H1 (cell line): ENCODE measurements around the gene SCARB1. TPM values are rescaled to one million over a fixed set of nuclear protein-coding genes. Genes with fewer than 3 reads are reported as not detected.
A peak's percentile ranks its signal among the peaks of the same experiment; 100 is the strongest.

Experiments
- PHF8 ChIP-seq: fragments of 200-600 bp; sonication (generic); conservative IDR thresholded peaks from 2 replicates; pipeline ENCODE4 v1.7.1; 2012; ENCODE audit warnings: low read depth, mild to moderate bottlenecking, inconsistent platforms, low read length, moderate library complexity
- POLR2A ChIP-seq, 2 experiments: IDR thresholded peaks; 1 replicate in 1 of 2; 2 replicates in 1 of 2; pipeline ENCODE4 v1.6.1; 2011; ENCODE audit warnings: low read depth in 2 of 2, low read length in 2 of 2, mild to moderate bottlenecking in 2 of 2; ENCODE audit errors: control extremely low read depth in 1 of 2
- RNF2 ChIP-seq: fragments of 200-900, 300-1000 bp; sonication (generic); IDR thresholded peaks from 2 replicates; pipeline ENCODE4 v1.7.1; 2016; ENCODE audit warnings: borderline replicate concordance, low read depth, mild to moderate bottlenecking, antibody characterized with exemption, low read length; ENCODE audit not compliant: poor library complexity, severe bottlenecking; ENCODE audit errors: missing control alignments
- SP4 ChIP-seq: IDR thresholded peaks from 2 replicates; pipeline ENCODE4 v1.6.1; 2012; ENCODE audit warnings: low read length, inconsistent platforms
- polyA plus RNA-seq, 7 experiments: library from polyadenylated mRNA; depleted of rRNA in 3 of 7; stranded (reverse) in 5 of 7; unstranded in 2 of 7; fragments of >200 nt in 5 of 7; fragments of 200-250 nt in 2 of 7; gene quantifications; 1 replicate in 5 of 7; 2 replicates in 1 of 7; 4 replicates in 1 of 7; pipeline versions ENCODE4 v1.2.1 to v1.2.3, GENCODE V29; 2011 to 2013; ENCODE audit warnings: missing spikeins in 2 of 7, mixed read lengths in 2 of 7
- total RNA-seq: library from RNA; stranded (reverse); fragmentation: NEBNext Ultra II Directional; extraction: Animal tissue kit (Norgen Biotek cat#: 25700); gene quantifications from 2 replicates; pipeline ENCODE4 v1.2.1, GENCODE V29; 2021

The SCARB1 gene
- total and polyA plus RNA-seq, 2 of the 8 experiments (the other 6 are each of a cell fraction or from before 2014, with no cell fraction given): 45.3 to 57.1 TPM

DNA sequence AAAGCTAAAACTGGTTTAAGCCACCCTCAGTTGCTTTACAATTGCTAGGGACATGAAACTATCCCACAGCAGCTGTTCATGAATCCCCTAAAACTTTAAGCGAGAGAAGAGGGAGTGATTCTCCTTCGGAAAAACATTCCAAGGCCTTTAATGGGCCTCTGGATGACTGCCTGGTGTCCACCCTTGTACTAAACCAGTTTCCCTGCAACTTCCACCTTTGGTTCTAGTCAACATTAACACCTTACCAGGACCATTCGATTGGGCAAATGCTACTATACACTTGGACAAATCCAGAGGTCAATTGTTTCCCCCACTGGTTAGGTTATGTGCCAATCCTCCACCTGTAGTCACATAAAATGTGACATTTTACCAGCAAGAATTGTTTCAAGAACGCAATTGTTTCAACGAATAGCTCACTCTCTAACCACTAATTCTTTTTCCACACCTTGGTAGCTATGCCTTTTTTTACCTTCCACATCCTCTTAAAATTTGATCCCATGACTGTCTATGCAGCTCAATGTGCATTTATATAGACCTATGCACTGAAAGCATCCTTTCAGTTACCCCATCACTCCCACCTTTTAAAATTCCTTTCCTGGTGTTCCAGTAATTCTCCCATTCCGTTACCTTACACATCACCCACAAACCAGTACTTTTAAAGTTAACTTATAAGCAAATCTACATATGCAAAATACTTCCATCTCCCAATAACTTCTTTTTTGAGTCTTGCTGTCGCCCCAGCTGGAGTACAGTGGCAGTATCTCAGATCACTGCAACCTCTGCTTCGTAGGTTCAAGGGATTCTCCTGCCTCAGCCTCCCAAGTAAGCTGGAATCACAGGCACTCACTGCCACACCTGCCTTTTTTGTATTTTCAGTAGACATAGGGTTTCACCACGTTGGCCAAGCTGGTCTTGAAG is 47.2 kb upstream of the SCARB1 start (continued):
- TF ChIP-seq POLR2A (IDR thresholded peaks at IDR 0.05; ENCODE audit: control extremely low read depth in 1 of 2, low read depth in 2 of 2, low read length in 2 of 2) (peak; percentile 78 to 97), RNF2 (no peak), SP4 (peak; percentile 64; the same call in 1 of the 2 replicates), PHF8 (0 out of 2 replicates have a peak, but pooled peaks have one; percentile 13)
